HG03439 (cell line): Measurements from ENCODE around the gene MARK4.
"Not testable (repeated sequence)": the region's sequence is repeated elsewhere in the genome, so short reads cannot be mapped to it uniquely, and the experiment has no call there.

Experiments
- ATAC-seq: cut with Tn5 transposase; IDR thresholded peaks from one replicate; pipeline ENCODE4 v1.9.1; 2021; ENCODE audit warnings: mild to moderate bottlenecking, moderate library complexity; ENCODE audit not compliant: unreplicated experiment

MARK4 gene

GRCh38 chr19:45334881-45335280, 83.8 kb downstream of the MARK4 start:
- ATAC-seq: not testable (repeated sequence)

DNA sequence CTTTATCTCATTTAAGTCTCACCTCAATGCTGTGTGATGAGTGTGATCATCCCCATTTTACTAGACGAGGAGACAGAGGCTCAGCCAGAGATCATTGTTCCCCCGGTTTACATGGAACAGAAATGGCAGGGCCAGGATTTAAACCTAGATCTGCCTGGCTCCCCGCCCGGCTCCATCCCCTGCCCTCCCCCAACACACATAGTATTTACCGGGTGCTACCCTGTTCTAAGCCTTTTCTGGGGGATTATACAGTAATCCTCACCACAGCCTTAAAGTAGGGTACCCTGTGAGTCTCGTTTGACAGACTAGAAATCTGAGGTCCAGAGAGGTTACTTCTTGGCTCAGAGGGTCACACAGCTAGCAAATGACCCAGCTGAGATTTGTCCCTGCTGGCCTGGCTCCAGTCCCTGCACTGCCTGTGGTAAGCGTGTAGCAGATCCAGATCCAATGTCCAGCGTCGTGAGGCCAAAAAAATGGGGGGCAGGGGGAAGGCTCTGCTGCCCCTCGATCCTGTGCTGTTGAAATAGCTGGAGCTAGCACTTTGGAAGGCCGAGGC, 85.7 kb downstream of the MARK4 start:
- ATAC-seq: no peak

GRCh38 chr19:45339629-45340028, 88.6 kb downstream of the MARK4 start:
- ATAC-seq: no peak

DNA sequence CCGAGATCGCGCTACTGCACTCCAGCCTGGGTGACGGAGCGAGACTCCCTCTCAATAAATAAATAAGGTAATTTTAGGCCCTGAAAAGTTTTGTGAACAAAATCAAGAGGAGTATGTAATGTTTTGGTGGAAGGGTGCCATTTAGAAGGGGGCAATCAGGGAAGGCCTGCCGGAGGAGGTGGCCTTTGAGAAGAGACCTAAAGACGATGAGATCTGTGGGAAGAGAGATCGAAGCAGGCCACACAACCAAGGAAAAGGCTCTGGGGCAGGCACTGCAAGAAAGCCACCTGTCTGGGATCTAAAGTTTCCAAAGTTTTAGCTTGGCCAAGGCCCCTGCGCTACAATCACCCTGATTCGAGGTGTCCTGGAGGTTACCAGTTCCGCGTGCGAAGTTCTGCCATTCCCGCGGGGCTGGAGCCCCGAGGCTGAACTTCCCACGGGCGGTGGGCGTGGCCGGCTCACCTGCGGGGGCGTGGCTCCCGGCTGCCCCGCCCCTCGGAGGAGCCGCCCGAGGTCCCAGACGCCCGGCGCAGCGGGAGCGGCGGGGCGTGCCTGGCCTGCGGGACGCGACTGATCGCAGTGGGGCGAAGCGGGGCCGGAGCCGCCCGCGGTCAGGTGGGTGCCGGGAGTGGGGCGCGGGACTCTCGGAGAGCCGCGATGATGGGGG, 89.3 kb downstream of the MARK4 start, which contains the start of gene KLC3:
Gene KLC3 (plus strand): TSS at position 519 of the 667 bp plus-strand sequence. CDS start 4,792 bp downstream, outside the sequence.
- no peak for ATAC-seq

GRCh38 chr19:45340899-45341453, 89.9 kb downstream of the MARK4 start:
- no peak for ATAC-seq

DNA sequence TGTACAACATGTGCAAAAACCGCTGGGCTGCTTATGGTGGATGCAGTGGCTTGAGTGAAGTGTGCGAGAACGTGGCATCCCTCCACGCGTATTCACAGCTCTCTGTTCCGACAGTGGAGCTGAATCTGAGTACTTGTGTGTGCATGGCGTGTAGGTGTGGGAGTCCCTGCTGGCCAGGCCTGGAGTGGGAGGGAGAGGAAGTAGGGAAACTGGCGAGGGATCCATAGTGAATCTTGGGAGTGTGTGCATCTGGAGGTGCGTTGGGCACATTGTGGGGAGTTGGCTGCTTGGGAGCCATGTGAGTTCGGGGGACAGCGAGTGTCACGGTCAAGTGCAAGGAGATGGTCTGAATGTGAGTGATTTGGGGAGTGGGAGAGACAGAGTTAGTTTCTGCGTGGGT, 91.8 kb downstream of the MARK4 start:
- ATAC-seq: no peak

GRCh38 chr19:45344621-45345505, 93.8 kb downstream of the MARK4 start:
- no peak for ATAC-seq

DNA sequence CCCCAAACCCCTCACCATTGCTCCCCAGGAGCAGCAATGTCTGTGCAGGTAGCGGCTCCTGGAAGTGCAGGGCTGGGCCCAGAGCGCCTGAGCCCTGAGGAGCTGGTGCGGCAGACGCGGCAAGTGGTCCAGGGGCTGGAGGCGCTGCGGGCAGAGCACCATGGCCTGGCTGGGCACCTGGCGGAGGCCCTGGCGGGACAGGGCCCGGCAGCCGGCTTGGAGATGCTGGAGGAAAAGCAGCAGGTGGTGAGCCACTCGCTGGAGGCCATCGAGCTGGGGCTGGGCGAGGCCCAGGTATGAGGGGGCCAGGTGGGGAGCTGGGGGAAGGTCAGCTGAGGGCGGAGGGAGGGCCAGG, 94.4 kb downstream of the MARK4 start:
- no peak for ATAC-seq

- no peak for ATAC-seq
Measured at GRCh38 chr19:45346449-45346848, 95.4 kb downstream of the MARK4 start.

DNA sequence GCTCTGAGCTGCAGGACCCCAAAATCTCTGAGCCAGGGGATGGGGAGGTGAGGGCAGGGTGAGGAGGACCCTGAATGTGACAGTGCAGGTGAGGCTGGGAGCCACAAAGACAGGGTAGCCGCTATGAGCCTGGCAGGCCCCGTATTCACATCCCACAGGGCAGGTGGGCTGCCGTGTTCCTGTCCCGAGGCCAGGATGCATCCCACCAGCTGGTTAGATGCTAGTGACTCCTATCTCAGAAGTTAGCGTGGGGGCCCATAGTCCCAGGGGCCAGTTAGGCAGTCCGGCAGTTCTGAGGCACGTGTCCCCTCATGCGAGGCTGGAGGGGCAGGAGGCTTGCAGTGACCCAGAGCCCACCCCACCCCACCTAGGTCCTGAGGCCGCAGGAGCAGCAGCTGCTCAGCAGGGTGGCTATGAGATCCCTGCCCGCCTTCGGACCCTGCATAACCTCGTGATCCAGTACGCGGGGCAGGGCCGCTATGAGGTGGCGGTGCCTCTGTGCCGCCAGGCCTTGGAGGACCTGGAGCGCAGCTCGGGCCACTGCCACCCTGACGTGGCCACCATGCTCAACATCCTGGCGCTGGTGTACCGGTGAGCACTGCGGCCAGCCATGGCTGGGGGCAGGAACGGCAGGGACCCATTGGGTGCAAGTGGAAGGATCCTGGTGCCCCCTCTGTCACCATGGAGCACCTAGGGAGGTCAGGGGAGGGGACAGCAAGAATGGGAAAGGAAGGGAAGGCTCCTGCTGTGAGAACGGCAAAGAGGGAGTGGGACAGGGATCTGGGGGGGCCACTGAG, 96.7 kb downstream of the MARK4 start:
- ATAC-seq: no peak

GRCh38 chr19:45348367-45349125, 97.5 kb downstream of the MARK4 start:
- ATAC-seq: no peak

- no peak for ATAC-seq
Measured at GRCh38 chr19:45349126-45349415, 98.0 kb downstream of the MARK4 start.

DNA sequence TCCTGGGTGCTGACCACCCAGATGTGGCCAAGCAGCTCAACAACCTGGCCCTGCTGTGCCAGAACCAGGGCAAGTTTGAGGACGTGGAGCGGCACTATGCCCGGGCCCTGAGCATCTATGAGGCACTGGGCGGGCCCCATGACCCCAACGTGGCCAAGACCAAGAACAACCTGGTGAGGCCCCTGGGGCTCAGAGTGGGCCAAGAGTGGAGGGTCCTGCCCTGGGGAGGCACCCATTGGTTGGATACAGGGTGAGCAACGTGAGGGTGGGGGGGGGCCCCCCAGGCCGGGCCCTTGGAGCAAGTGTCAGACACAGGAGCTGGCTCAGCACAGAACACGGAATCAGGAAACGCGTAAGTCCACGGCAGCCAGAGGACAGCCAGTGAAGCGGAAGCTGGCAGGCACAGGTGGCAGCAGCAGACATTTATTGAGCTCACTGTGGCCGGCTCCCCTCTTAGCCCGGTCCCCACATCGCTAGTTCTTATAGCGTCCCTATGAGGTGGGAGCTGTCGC, 98.4 kb downstream of the MARK4 start:
- no peak for ATAC-seq

DNA sequence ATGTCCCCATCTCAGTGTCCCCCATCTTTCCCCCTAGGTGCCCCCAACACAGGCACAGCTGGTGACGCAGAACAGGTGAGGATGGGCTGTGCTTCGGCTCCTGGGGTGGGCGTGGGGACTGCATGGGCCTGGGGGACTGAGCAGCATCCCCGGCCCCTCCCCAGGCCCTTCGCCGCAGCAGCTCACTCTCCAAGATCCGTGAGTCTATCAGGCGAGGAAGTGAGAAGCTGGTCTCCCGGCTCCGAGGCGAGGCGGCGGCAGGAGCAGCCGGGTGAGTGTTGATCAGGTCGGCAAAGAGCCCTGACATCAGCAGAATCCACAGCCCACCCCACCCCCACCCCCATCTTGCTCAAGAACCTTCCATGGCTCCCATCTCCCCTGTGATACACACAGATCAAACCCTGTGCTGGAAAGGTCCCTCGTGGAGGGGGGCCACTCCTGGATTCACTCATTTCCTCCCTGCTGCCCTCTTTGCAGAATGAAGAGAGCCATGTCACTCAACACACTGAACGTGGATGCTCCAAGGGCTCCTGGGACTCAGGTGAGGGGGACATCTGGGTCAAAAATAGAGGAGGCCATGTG, 99.5 kb downstream of the MARK4 start:
- no peak for ATAC-seq

GRCh38 chr19:45351401-45351952, 100.4 kb downstream of the MARK4 start:
- no peak for ATAC-seq

- ATAC-seq: no peak
Measured at GRCh38 chr19:45352062-45352461, 101.0 kb downstream of the MARK4 start.

- no peak for ATAC-seq
Measured at GRCh38 chr19:45352471-45352870, 101.4 kb downstream of the MARK4 start.

DNA sequence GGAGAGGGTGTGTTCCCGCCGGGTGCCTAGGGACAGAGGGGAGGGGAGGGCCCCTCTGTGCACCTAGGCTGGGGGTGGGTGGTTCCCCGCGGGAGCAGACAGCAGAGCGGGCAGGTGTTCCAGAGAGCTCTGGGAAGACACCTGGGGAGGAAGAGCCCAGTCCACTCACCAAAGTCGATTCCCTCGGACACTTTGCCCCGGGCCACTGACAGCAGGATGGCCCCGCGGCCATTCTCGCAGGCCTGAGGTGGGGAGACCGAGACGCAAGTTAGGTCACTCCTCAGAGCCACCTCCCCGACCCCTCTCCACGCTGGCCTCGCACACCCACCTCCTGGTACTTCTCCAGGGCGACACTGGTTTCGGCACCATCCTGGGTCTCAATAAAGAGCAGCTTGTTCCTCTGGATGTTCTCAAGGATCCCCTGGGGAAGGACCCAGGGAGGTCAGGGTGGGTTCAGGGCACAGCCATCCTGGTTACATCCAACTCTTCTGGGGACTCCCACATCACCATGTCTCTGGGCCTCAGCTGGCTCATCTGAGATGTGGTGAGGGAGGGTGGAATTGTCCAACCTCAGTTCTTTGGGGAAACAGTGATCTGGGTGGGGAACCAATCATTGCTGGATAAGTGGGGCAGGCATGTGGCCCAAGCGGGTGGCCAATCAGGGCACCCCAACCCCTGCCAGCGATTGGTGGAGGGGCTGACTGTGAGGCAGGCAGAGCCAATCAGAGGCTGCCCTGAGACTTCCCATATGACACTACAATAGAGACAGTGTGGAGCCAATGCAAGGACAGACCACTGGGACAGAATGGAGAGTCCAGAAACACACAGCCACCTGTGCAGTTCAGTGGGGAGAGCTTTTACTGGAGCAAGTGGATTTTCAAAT, 102.1 kb downstream of the MARK4 start:
- no peak for ATAC-seq
